Measurements from ENCODE around the gene TMEM120B.
"Not testable (repeated sequence)": the region's sequence is repeated elsewhere in the genome, so short reads cannot be mapped to it uniquely, and the experiment has no call there.

TMEM120B gene

DNA sequence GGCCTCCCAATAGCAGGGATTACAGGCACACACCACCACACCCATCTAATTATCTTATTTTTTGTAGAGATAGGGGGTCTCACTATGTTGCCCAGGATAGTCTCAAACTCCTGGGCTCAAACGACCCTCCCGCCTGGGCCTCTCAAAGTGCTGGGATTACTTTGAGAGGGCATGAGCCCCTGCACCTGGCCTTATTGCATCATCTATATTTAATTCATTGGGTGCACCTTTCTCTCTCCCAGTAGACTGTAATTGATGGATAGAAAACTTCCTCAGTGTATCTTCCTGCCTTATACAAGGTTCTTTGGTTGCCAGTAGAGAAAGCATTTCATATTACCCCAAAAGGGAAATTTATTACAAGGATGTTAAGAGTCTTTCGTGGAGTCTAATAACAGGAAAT is 34.2 kb upstream of the TMEM120B start:
- no peaks in the 10 kb centered on the region for H4K20me1 ChIP-seq (ENCODE audit: insufficient read depth, low read length)
- DNase-seq (no peak), ATAC-seq (ENCODE audit: insufficient read depth, low read depth) (0 out of 3 replicates have a peak, but pooled peaks have one; percentile 16)
- no peak for TF ChIP-seq CTCF (IDR thresholded peaks at IDR 0.05; ENCODE audit: borderline replicate concordance, extremely low read depth, low read length, poor library complexity, severe bottlenecking)
- TF ChIP-seq EZH2 (IDR thresholded peaks at IDR 0.05; ENCODE audit: borderline replicate concordance, low read depth, low read length, severe bottlenecking) = no peak
- H2AFZ ChIP-seq (ENCODE audit: low read depth, low read length) = no peak overlapping the region
- no peak overlapping the region for H3K4me3 ChIP-seq (ENCODE audit: low read depth in 1 of 2, low read length in 2 of 2)
- H3K27me3 ChIP-seq (ENCODE audit: insufficient read depth, low read length, poor library complexity) = no peaks in the 10 kb centered on the region
- no peaks in the 10 kb centered on the region for H3K9me3 ChIP-seq (ENCODE audit: insufficient read depth, low read length, severe bottlenecking)
- no peaks in the 10 kb centered on the region for H3K36me3 ChIP-seq (ENCODE audit: insufficient read depth, low read length)
- no peak overlapping the region for H3K27ac ChIP-seq (ENCODE audit: low read length)
- H3K79me2 ChIP-seq (ENCODE audit: insufficient read depth, low read length) = no peaks in the 10 kb centered on the region
- no peak overlapping the region for H3K9ac ChIP-seq (ENCODE audit: low read depth, low read length)
- no peak overlapping the region for H3K4me2 ChIP-seq (ENCODE audit: insufficient read depth, low read length)
- peaks cover 4% of the 10 kb centered on the region for H3K4me1 ChIP-seq (ENCODE audit: insufficient read depth, low read length)

GRCh38 chr12:121678716-121679300 is 33.7 kb upstream of the TMEM120B start:
- Histone ChIP-seq H3K9ac (ENCODE audit: low read depth, low read length) (no peak overlapping the region), H3K27me3 (ENCODE audit: insufficient read depth, low read length, poor library complexity) (no peaks in the 10 kb centered on the region), H3K36me3 (ENCODE audit: insufficient read depth, low read length) (no peaks in the 10 kb centered on the region), H4K20me1 (ENCODE audit: insufficient read depth, low read length) (no peaks in the 10 kb centered on the region), H2AFZ (ENCODE audit: low read depth, low read length) (no peak overlapping the region), H3K79me2 (ENCODE audit: insufficient read depth, low read length) (no peaks in the 10 kb centered on the region), H3K27ac (ENCODE audit: low read length) (no peak overlapping the region), H3K4me1 (ENCODE audit: insufficient read depth, low read length) (peaks cover 3% of the 10 kb centered on the region), H3K4me3 (ENCODE audit: low read depth in 1 of 2, low read length in 2 of 2) (no peak overlapping the region), H3K9me3 (ENCODE audit: insufficient read depth, low read length, severe bottlenecking) (no peaks in the 10 kb centered on the region), H3K4me2 (ENCODE audit: insufficient read depth, low read length) (no peak overlapping the region)
- ATAC-seq (ENCODE audit: insufficient read depth, low read depth) (peak; percentile 45; the same call in 2 of the 3 replicates), DNase-seq (peak; percentile 18)
- TF ChIP-seq EZH2 (IDR thresholded peaks at IDR 0.05; ENCODE audit: borderline replicate concordance, low read depth, low read length, severe bottlenecking) (no peak), CTCF (IDR thresholded peaks at IDR 0.05; ENCODE audit: borderline replicate concordance, extremely low read depth, low read length, poor library complexity, severe bottlenecking) (no peak)

DNA sequence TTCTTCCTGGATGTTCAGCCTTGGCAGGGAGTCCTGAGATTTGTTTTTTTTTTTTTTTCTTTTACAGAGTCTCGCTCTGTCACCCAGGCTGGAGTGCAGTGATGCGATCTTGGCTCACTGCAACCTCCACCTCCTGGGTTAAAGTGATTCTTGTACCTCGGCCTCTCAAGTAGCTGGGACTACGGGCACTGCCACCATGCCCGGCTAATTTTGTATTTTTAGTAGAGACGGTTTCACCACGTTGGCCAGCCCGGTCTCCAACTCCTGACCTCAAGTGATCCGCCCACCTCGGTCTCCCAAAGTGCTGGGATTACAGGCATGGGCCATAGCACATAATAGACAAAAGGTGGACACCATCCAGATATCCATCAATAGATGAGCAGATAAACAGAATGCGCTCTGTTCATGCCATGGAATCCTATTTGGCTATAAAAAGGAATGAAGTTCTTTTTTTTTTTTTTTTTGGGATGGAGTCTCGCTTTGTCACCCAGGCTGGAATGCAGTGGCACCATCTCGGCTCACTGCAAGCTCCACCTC is 32.8 kb upstream of the TMEM120B start:
- H3K36me3 ChIP-seq (ENCODE audit: insufficient read depth, low read length); DNase-seq; H2AFZ ChIP-seq (ENCODE audit: low read depth, low read length); H3K4me3 ChIP-seq (ENCODE audit: low read depth in 1 of 2, low read length in 2 of 2); H3K9ac ChIP-seq (ENCODE audit: low read depth, low read length); H3K9me3 ChIP-seq (ENCODE audit: insufficient read depth, low read length, severe bottlenecking); H3K27ac ChIP-seq (ENCODE audit: low read length); ATAC-seq (ENCODE audit: insufficient read depth, low read depth); H3K4me1 ChIP-seq (ENCODE audit: insufficient read depth, low read length); H3K4me2 ChIP-seq (ENCODE audit: insufficient read depth, low read length); H3K27me3 ChIP-seq (ENCODE audit: insufficient read depth, low read length, poor library complexity); H4K20me1 ChIP-seq (ENCODE audit: insufficient read depth, low read length); H3K79me2 ChIP-seq (ENCODE audit: insufficient read depth, low read length): not testable (repeated sequence)

DNA sequence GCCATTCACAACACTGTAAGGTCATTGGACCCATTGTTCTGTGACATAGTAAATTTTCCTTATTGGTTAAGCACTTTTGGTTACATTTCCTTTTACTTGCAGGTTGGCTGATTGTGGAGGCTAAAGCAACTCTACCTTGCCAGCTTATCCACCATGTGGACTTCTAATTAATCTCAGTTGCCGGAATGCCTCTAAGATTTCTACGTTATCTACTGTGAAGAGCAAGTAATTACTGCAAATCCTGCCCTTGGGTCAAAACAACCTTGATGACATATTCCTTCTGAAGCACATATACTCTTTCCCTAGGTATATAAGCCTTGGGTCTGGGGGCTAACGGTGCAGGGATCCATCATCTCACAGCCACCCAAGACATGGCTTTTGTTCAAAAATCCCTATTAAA is 23.6 kb upstream of the TMEM120B start:
- H2AFZ ChIP-seq (ENCODE audit: low read depth, low read length) = no peak overlapping the region
- H3K9ac ChIP-seq (ENCODE audit: low read depth, low read length) = no peak overlapping the region
- no peak overlapping the region for H3K27ac ChIP-seq (ENCODE audit: low read length)
- H3K4me3 ChIP-seq (ENCODE audit: low read depth in 1 of 2, low read length in 2 of 2) = no peak overlapping the region
- no peaks in the 10 kb centered on the region for H3K79me2 ChIP-seq (ENCODE audit: insufficient read depth, low read length)
- H3K4me1 ChIP-seq (ENCODE audit: insufficient read depth, low read length) = peaks cover 12% of the 10 kb centered on the region
- ATAC-seq (ENCODE audit: insufficient read depth, low read depth) (no peak), DNase-seq (no peak)
- no peaks in the 10 kb centered on the region for H4K20me1 ChIP-seq (ENCODE audit: insufficient read depth, low read length)
- H3K4me2 ChIP-seq (ENCODE audit: insufficient read depth, low read length) = no peak overlapping the region
- TF ChIP-seq CTCF (IDR thresholded peaks at IDR 0.05; ENCODE audit: borderline replicate concordance, extremely low read depth, low read length, poor library complexity, severe bottlenecking) = no peak
- TF ChIP-seq EZH2 (IDR thresholded peaks at IDR 0.05; ENCODE audit: borderline replicate concordance, low read depth, low read length, severe bottlenecking) = no peak
- no peaks in the 10 kb centered on the region for H3K27me3 ChIP-seq (ENCODE audit: insufficient read depth, low read length, poor library complexity)
- H3K36me3 ChIP-seq (ENCODE audit: insufficient read depth, low read length) = no peaks in the 10 kb centered on the region
- H3K9me3 ChIP-seq (ENCODE audit: insufficient read depth, low read length, severe bottlenecking) = no peaks in the 10 kb centered on the region

Measured in DND-41 (cell line).